Measurements from ENCODE around the gene DPF3. TPM values are rescaled to one million over a fixed set of nuclear protein-coding genes. Genes with fewer than 3 reads are reported as not detected.
A peak's percentile ranks its signal among the peaks of the same experiment; 100 is the strongest.

DPF3 gene
- total and polyA plus RNA-seq, 9 of the 15 experiments (the other 6 are each of a cell fraction or from before 2014, with no cell fraction given) = 0.21 to 4.9 (median 1.2) TPM

GRCh38 chr14:72893636-72894322 is at the start of gene DPF3 (continued):
- TF ChIP-seq ETS1 (conservative IDR thresholded peaks at IDR 0.05; ENCODE audit: control insufficient read depth, low read depth, low read length) (no peak), ZFX (CRISPR knock-in tag; IDR thresholded peaks at IDR 0.05) (no peak), ZZZ3 (IDR thresholded peaks at IDR 0.05) (no peak), RBM25 (IDR thresholded peaks at IDR 0.05; ENCODE audit: low read depth, low read length, severe bottlenecking) (peak; percentile 34), SAFB (IDR thresholded peaks at IDR 0.05; ENCODE audit: borderline replicate concordance, low read depth, low read length) (no peak), CBX5 (IDR thresholded peaks at IDR 0.05; ENCODE audit: borderline replicate concordance, low read depth) (no peak), KAT7 (CRISPR knock-in tag; IDR thresholded peaks at IDR 0.05; ENCODE audit: borderline replicate concordance) (no peak), TFE3 (CRISPR knock-in tag; IDR thresholded peaks at IDR 0.05) (no peak), ID3 (CRISPR knock-in tag; IDR thresholded peaks at IDR 0.05) (no peak), ID3 (tag; IDR thresholded peaks at IDR 0.05) (no peak), PKNOX1 (IDR thresholded peaks at IDR 0.05) (peak; percentile 81), SAP30 (IDR thresholded peaks at IDR 0.05; ENCODE audit: borderline replicate concordance, insufficient read depth, low read depth, low read length, poor library complexity, severe bottlenecking) (peak; percentile 13), SP2 (IDR thresholded peaks at IDR 0.05; ENCODE audit: extremely low read depth, low read depth, low read length, poor library complexity, severe bottlenecking) (peak; percentile 26), NELFE (IDR thresholded peaks at IDR 0.05; ENCODE audit: insufficient read depth, insufficient read length) (no peak), TEAD2 (tag; IDR thresholded peaks at IDR 0.05) (no peak), FUS (optimal IDR thresholded peaks at IDR 0.05; ENCODE audit: low read depth, low read length) (no peak), NFYB (IDR thresholded peaks at IDR 0.05; ENCODE audit: extremely low read depth, insufficient read length) (peak; percentile 53), SIN3B (IDR thresholded peaks at IDR 0.05; ENCODE audit: low read depth) (no peak), ZNF695 (CRISPR knock-in tag; IDR thresholded peaks at IDR 0.05) (no peak), NFE2 (IDR thresholded peaks at IDR 0.05; ENCODE audit: low read depth) (no peak), MITF (IDR thresholded peaks at IDR 0.05) (no peak), NR2C2 (CRISPR knock-in tag; IDR thresholded peaks at IDR 0.05) (no peak), NR2C2 (tag; IDR thresholded peaks at IDR 0.05) (peak; percentile 40; the same call in 1 of the 2 replicates), POLR2A (conservative IDR thresholded peaks at IDR 0.05) (no peak)

Data from K562 (cell line).